SK-N-MC (cell line): Measurements from ENCODE around the gene GSK3B.
"Not testable (repeated sequence)": the region's sequence is repeated elsewhere in the genome, so short reads cannot be mapped to it uniquely, and the experiment has no call there.

Experiments used
- DNase-seq: peaks from one replicate; pipeline ENCODE4 v3.0.0-alpha.2; 2011; ENCODE audit warnings: low read depth, low spot score
- H3K27ac ChIP-seq: fragments of 200-600 bp; sonication (generic); 2 replicates; pipeline ENCODE4 v1.5.1; 2016; ENCODE audit warnings: mixed run types
- H3K36me3 ChIP-seq: fragments of 200-600 bp; sonication (generic); 2 replicates; pipeline ENCODE4 v1.6.1; 2017; ENCODE audit warnings: antibody characterized with exemption, low read length, mixed read lengths; ENCODE audit not compliant: insufficient read depth
- H3K4me3 ChIP-seq: fragments of 200-600 bp; sonication (generic); 2 replicates; pipeline ENCODE4 v1.5.1; 2016
- H3K9ac ChIP-seq: fragments of 200-600 bp; sonication (generic); 2 replicates; pipeline ENCODE4 v1.8.0; 2017; ENCODE audit warnings: mixed run types, mixed read lengths; ENCODE audit not compliant: insufficient read length
- H3K9me3 ChIP-seq: fragments of 200-600 bp; sonication (generic); 2 replicates; pipeline ENCODE4 v1.6.1; 2017; ENCODE audit warnings: low read depth, mild to moderate bottlenecking, antibody characterized with exemption, low read length, moderate library complexity, mixed read lengths
- EZH2 ChIP-seq: fragments of 200-600 bp; sonication (generic); IDR thresholded peaks from one replicate; pipeline ENCODE4 v1.6.1; 2017; ENCODE audit warnings: antibody characterized with exemption
- FOXP2 ChIP-seq: optimal IDR thresholded peaks from 2 replicates; pipeline ENCODE3; 2011; ENCODE audit warnings: mild to moderate bottlenecking, moderate library complexity; ENCODE audit not compliant: insufficient read depth; ENCODE audit errors: extremely low read length, control extremely low read depth
- POLR2AphosphoS5 ChIP-seq: IDR thresholded peaks from 2 replicates; pipeline ENCODE4 v1.6.1; 2012; ENCODE audit warnings: mild to moderate bottlenecking, low read depth, low read length, borderline replicate concordance

GSK3B gene

GRCh38 chr3:120025520-120025919 is 68.7 kb downstream of the GSK3B start:
- Histone ChIP-seq H3K9me3 (no peaks in the 10 kb centered on the region), H3K27ac (no peak overlapping the region), H3K9ac (no peak overlapping the region), H3K36me3 (no peaks in the 10 kb centered on the region), H3K4me3 (no peak overlapping the region)
- TF ChIP-seq EZH2 (no peak), POLR2AphosphoS5 (no peak), FOXP2 (no peak)
- no peak for DNase-seq

- no peak for TF ChIP-seq POLR2AphosphoS5
- no peak for TF ChIP-seq FOXP2
- DNase-seq = no peak
- no peaks in the 10 kb centered on the region for H3K36me3 ChIP-seq
- no peak overlapping the region for H3K27ac ChIP-seq
- H3K9me3 ChIP-seq = no peaks in the 10 kb centered on the region
- H3K9ac ChIP-seq = no peak overlapping the region
- no peak overlapping the region for H3K4me3 ChIP-seq
These were observed 70.1 kb downstream of the GSK3B start for GRCh38 chr3:120024103-120024502.

- H3K27ac ChIP-seq = no peak overlapping the region
- no peaks in the 10 kb centered on the region for H3K36me3 ChIP-seq
- no peak overlapping the region for H3K4me3 ChIP-seq
- H3K9me3 ChIP-seq = no peaks in the 10 kb centered on the region
- TF ChIP-seq FOXP2 (no peak), EZH2 (no peak), POLR2AphosphoS5 (no peak)
- H3K9ac ChIP-seq = no peak overlapping the region
- no peak for DNase-seq
These were observed 71.5 kb downstream of the GSK3B start for GRCh38 chr3:120022729-120023128.

GRCh38 chr3:120021523-120021922 is 72.7 kb downstream of the GSK3B start:
- H3K36me3 ChIP-seq = no peaks in the 10 kb centered on the region
- no peak for DNase-seq
- H3K4me3 ChIP-seq = no peak overlapping the region
- TF ChIP-seq POLR2AphosphoS5 (no peak), EZH2 (no peak), FOXP2 (no peak)
- no peaks in the 10 kb centered on the region for H3K9me3 ChIP-seq
- H3K9ac ChIP-seq = no peak overlapping the region
- H3K27ac ChIP-seq = no peak overlapping the region

GRCh38 chr3:120018299-120018698 is 75.9 kb downstream of the GSK3B start:
- Histone ChIP-seq H3K36me3 (no peaks in the 10 kb centered on the region), H3K9me3 (no peaks in the 10 kb centered on the region), H3K4me3 (no peak overlapping the region), H3K27ac (no peak overlapping the region), H3K9ac (no peak overlapping the region)
- TF ChIP-seq EZH2 = no peak
- no peak for TF ChIP-seq POLR2AphosphoS5
- no peak for TF ChIP-seq FOXP2
- no peak for DNase-seq

GRCh38 chr3:120017692-120018091 is 76.6 kb downstream of the GSK3B start:
- no peaks in the 10 kb centered on the region for H3K9me3 ChIP-seq
- DNase-seq = no peak
- H3K36me3 ChIP-seq = 0 out of 2 replicates have a peak, but pooled peaks cover 4% of the 10 kb centered on the region
- TF ChIP-seq EZH2 (no peak), FOXP2 (no peak), POLR2AphosphoS5 (no peak)
- no peak overlapping the region for H3K27ac ChIP-seq
- H3K4me3 ChIP-seq = no peak overlapping the region
- no peak overlapping the region for H3K9ac ChIP-seq

- H3K9ac ChIP-seq = no peak overlapping the region
- H3K4me3 ChIP-seq = no peak overlapping the region
- TF ChIP-seq POLR2AphosphoS5 = no peak
- TF ChIP-seq EZH2 = no peak
- TF ChIP-seq FOXP2 = no peak
- 0 out of 2 replicates have a peak, but pooled peaks cover 3% of the 10 kb centered on the region for H3K9me3 ChIP-seq
- 0 out of 2 replicates have a peak, but pooled peaks cover 4% of the 10 kb centered on the region for H3K36me3 ChIP-seq
- DNase-seq = no peak
- no peak overlapping the region for H3K27ac ChIP-seq
These were observed 80.8 kb downstream of the GSK3B start for GRCh38 chr3:120013481-120013880.

GRCh38 chr3:120005741-120006140 is 88.5 kb downstream of the GSK3B start:
- not testable (repeated sequence) for H3K36me3 ChIP-seq, DNase-seq, H3K27ac ChIP-seq, H3K9me3 ChIP-seq, H3K4me3 ChIP-seq, H3K9ac ChIP-seq

- H3K9ac ChIP-seq, H3K4me3 ChIP-seq, H3K27ac ChIP-seq, H3K9me3 ChIP-seq: not testable (repeated sequence)
- DNase-seq = peak; percentile 6
- H3K36me3 ChIP-seq = peaks cover 13% of the 10 kb centered on the region
These were observed 90.2 kb downstream of the GSK3B start for GRCh38 chr3:120004008-120004498.
